Measurements from ENCODE around the gene ITGB1BP1. TPM values are rescaled to one million over a fixed set of nuclear protein-coding genes. Genes with fewer than 3 reads are reported as not detected.

ITGB1BP1 gene
- total RNA-seq, 2 donors from 2014 or later = 26.9 to 36.8 TPM

DNA sequence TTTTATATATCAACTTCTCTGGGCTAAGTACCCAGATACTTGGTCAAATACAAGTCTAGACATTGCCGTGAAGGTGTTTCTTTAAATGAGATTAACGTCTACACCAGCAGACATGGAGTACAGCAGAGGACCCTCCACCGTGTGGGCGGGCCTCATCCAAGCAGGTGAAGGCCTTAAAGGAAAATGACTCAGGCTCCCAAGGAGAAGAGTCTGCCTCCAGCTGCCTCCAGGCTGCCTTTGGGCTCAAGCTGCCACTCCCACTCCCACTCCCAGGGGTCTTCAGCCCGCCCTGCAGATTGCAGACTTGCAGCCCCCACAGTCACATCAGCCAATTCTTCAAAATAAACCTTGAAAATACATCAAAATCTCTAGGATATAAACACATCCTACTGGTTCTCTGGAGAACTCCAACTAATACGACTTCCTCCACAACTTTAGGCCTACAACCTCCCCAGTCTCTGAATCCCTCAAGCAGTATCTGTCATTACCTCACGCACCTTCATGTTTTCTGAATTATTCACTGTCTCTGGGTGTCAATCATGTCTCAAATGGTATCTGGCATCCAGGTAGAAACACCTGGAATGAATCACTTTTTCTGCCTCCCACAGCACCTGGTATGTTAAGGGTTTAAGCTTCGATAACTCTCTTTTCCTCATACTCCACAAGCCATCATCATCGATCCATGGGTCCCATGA, 6.9 kb downstream of the ITGB1BP1 start:
- Histone ChIP-seq H3K4me1 (replicated peaks) (peaks cover 2% of the 10 kb centered on the region), H3K27ac (no peak overlapping the region), H3K27me3 (replicated peaks; ENCODE audit: insufficient read depth) (no peaks in the 10 kb centered on the region), H3K36me3 (no peaks in the 10 kb centered on the region), H3K4me3 (no peak overlapping the region), H3K9me3 (no peaks in the 10 kb centered on the region)
- no peak for DNase-seq (ENCODE audit: low spot score)
- WGBS = 93% methylated on average over 9 of the region's 9 CpGs
- intact Hi-C loops (cut with DNase I) = no loop called here
- TF ChIP-seq POLR2A (IDR thresholded peaks at IDR 0.05) (no peak), POLR2AphosphoS5 (IDR thresholded peaks at IDR 0.05) (no peak)
- TF ChIP-seq, protein P1, sequence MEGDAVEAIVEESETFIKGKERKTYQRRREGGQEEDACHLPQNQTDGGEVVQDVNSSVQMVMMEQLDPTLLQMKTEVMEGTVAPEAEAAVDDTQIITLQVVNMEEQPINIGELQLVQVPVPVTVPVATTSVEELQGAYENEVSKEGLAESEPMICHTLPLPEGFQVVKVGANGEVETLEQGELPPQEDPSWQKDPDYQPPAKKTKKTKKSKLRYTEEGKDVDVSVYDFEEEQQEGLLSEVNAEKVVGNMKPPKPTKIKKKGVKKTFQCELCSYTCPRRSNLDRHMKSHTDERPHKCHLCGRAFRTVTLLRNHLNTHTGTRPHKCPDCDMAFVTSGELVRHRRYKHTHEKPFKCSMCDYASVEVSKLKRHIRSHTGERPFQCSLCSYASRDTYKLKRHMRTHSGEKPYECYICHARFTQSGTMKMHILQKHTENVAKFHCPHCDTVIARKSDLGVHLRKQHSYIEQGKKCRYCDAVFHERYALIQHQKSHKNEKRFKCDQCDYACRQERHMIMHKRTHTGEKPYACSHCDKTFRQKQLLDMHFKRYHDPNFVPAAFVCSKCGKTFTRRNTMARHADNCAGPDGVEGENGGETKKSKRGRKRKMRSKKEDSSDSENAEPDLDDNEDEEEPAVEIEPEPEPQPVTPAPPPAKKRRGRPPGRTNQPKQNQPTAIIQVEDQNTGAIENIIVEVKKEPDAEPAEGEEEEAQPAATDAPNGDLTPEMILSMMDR (IDR thresholded peaks at IDR 0.05) = no peak

DNA sequence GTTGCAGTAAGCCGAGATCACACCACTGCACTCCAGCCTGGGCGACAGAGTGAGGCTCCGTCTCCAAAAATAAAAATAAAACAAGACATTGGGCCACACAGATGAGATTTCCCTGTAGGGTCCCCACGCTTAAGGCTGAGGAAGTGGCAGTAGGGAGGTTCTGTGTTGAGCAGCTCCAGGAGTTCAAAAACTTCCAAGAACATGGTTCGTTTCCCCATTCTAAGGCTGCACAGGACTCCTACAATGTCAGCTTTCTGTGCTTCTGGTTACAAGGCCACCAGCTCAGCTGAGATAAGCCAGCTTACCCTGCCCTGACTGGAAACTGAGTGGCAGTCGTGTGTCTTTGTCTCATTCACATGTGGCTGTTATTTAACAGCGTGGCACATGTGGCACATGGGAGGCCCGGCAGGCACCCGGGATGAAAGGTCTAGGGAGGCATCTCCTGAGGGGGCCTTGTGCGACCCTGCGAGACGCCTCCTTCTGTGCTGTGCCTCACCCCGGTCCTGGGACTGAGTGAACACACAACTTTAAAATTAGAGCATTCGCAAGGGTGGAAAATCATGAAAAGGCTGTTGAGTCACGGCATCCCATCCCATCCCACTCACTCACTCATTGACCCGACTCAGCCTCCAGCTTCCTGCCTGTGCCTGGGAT, 7.7 kb downstream of the ITGB1BP1 start:
- no peaks in the 10 kb centered on the region for H3K27me3 ChIP-seq (replicated peaks; ENCODE audit: insufficient read depth)
- no peaks in the 10 kb centered on the region for H3K4me1 ChIP-seq (replicated peaks)
- 88% methylated on average over 16 of the region's 16 CpGs for WGBS
- no peak for TF ChIP-seq POLR2A (IDR thresholded peaks at IDR 0.05)
- TF ChIP-seq POLR2AphosphoS5 (IDR thresholded peaks at IDR 0.05) = no peak
- TF ChIP-seq, protein P1 (IDR thresholded peaks at IDR 0.05) = no peak
- H3K27ac ChIP-seq = no peak overlapping the region
- no peaks in the 10 kb centered on the region for H3K36me3 ChIP-seq
- H3K9me3 ChIP-seq = no peaks in the 10 kb centered on the region
- H3K4me3 ChIP-seq = no peak overlapping the region
- intact Hi-C loops (cut with DNase I) = no loop called here
- DNase-seq (ENCODE audit: low spot score) = no peak

DNA sequence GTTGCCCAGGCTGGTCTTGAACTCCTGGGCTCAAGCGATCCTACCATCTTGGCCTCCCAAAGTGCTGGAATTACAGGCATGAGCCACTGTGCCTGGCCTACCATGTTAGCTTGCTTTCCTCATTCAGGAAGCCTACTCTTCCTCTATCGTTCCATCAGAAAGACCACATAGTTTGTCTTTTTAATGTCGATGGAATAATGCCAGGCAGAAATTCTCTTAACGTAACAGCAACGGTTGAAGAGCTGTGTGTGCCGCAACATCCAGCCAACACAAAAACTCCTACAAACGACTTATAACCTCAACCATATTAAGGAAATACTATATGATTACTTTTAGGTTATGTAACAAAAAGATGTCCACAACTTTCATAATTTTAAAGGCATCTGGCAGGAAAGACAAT, 10.5 kb downstream of the ITGB1BP1 start:
- TF ChIP-seq POLR2A (IDR thresholded peaks at IDR 0.05) (no peak), POLR2AphosphoS5 (IDR thresholded peaks at IDR 0.05) (no peak)
- TF ChIP-seq, protein P1 (IDR thresholded peaks at IDR 0.05) = no peak
- Histone ChIP-seq H3K27ac (no peak overlapping the region), H3K36me3 (no peaks in the 10 kb centered on the region), H3K27me3 (replicated peaks; ENCODE audit: insufficient read depth) (no peaks in the 10 kb centered on the region), H3K4me3 (no peak overlapping the region), H3K9me3 (no peaks in the 10 kb centered on the region), H3K4me1 (replicated peaks) (no peaks in the 10 kb centered on the region)
- no peak for DNase-seq (ENCODE audit: low spot score)
- WGBS = 70% methylated on average over 7 of the region's 7 CpGs
- intact Hi-C loops (cut with DNase I) = no loop called here

DNA sequence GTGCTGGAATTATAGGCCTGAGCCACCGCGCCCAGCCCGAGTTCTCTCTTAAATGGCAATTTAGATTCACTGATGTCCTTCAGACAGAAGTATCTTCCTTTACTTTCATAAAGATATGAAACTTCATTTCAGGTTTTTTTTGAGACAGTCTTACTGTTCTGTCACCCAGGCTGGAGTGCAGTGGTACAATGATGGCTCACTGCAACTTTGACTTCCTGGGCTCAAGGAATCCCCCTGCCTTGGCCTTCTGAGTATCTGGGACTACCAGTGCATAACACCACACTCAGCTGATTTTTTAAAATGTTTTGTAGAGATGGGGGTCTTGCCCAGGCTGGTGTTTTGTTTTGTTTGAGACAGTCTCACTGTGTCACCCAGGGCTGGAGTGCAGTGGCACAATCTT, 13.2 kb downstream of the ITGB1BP1 start:
- WGBS = 93% methylated on average over 3 of the region's 3 CpGs
- Histone ChIP-seq H3K27me3 (replicated peaks; ENCODE audit: insufficient read depth) (no peaks in the 10 kb centered on the region), H3K4me1 (replicated peaks) (no peaks in the 10 kb centered on the region), H3K27ac (no peak overlapping the region), H3K36me3 (no peaks in the 10 kb centered on the region), H3K9me3 (no peaks in the 10 kb centered on the region), H3K4me3 (no peak overlapping the region)
- TF ChIP-seq, protein P1 (IDR thresholded peaks at IDR 0.05) = no peak
- TF ChIP-seq POLR2AphosphoS5 (IDR thresholded peaks at IDR 0.05) (no peak), POLR2A (IDR thresholded peaks at IDR 0.05) (no peak)
- no peak for DNase-seq (ENCODE audit: low spot score)
- intact Hi-C loops (cut with DNase I) = no loop called here

Data from prostate gland (tissue), 2 donors.